ENCODE measurements around the gene C20orf141. TPM values are rescaled to one million over a fixed set of nuclear protein-coding genes. Genes with fewer than 3 reads are reported as not detected.

Gene C20orf141
- total RNA-seq, 4 donors from 2014 or later = not detected

DNA sequence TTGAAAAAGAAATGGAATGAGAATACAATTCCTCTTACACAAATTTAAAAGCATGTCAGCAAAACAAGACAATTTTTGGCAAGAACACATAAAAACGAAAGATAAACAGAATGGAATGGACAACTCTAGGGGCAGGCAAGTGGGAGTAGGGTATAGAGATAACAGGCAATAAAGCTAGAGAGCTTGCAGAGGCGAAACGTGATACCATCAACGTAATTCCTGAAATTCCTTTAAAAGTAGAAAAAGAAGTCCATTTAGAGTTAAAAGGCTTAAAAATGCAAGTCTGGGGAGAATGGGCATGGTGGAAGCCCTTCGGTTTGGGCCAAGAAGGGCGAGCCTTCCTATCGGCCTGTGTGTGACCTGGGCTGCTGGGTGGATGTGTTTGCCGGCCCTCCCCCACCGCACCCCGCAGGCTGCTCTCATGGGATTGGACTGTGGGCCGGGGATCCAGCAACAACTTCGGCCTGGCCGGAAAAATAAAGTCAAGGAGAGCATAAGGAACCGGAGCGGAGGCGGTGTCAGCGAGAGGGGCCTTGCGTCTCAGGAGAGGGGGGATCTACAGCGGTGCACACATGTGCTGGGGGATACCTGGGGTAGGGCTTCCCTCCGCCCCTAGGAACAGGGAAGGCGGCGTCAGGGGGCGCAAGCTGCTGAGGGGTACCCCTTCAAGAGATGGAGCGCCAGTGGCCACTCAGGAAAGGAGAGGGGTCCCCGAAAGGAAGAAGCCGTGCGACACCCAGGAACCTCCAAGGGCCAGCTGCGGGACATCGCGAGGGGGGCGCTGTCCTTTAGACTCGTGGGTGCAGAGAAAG, 5.5 kb downstream of the C20orf141 start:
- no peaks in the 10 kb centered on the region for H3K9me3 ChIP-seq
- no peak for DNase-seq
- H3K27ac ChIP-seq = no peak overlapping the region
- H3K27me3 ChIP-seq = peaks cover 42% of the 10 kb centered on the region
- H3K4me3 ChIP-seq = no peak overlapping the region
- TF ChIP-seq, protein P1, sequence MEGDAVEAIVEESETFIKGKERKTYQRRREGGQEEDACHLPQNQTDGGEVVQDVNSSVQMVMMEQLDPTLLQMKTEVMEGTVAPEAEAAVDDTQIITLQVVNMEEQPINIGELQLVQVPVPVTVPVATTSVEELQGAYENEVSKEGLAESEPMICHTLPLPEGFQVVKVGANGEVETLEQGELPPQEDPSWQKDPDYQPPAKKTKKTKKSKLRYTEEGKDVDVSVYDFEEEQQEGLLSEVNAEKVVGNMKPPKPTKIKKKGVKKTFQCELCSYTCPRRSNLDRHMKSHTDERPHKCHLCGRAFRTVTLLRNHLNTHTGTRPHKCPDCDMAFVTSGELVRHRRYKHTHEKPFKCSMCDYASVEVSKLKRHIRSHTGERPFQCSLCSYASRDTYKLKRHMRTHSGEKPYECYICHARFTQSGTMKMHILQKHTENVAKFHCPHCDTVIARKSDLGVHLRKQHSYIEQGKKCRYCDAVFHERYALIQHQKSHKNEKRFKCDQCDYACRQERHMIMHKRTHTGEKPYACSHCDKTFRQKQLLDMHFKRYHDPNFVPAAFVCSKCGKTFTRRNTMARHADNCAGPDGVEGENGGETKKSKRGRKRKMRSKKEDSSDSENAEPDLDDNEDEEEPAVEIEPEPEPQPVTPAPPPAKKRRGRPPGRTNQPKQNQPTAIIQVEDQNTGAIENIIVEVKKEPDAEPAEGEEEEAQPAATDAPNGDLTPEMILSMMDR (IDR thresholded peaks at IDR 0.05) = no peak
- TF ChIP-seq POLR2A (IDR thresholded peaks at IDR 0.05) (no peak), POLR2AphosphoS5 (IDR thresholded peaks at IDR 0.05) (no peak), EP300 (IDR thresholded peaks at IDR 0.05; ENCODE audit: low read depth) (no peak)
- intact Hi-C loops (cut with DNase I; ENCODE audit: low total_unique reads) = no loop called here
- H3K4me1 ChIP-seq = peaks cover 0 to 7% (median 2%) of the 10 kb centered on the region in 4 donors
- 53 to 76% methylated on average over 5 to 32 of the region's 32 CpGs for WGBS, 2 donors (ENCODE audit: low coverage in 1 of 2)
- in situ Hi-C loops (cut with MboI; ENCODE audit: low pct_ligation_motif_present in 1 of 4, low pct_unique_long_range_greater_than_20kb in 1 of 4, low sequenced_read_pairs in 3 of 4) = no loop called here
- no peaks in the 10 kb centered on the region for H3K36me3 ChIP-seq

DNA sequence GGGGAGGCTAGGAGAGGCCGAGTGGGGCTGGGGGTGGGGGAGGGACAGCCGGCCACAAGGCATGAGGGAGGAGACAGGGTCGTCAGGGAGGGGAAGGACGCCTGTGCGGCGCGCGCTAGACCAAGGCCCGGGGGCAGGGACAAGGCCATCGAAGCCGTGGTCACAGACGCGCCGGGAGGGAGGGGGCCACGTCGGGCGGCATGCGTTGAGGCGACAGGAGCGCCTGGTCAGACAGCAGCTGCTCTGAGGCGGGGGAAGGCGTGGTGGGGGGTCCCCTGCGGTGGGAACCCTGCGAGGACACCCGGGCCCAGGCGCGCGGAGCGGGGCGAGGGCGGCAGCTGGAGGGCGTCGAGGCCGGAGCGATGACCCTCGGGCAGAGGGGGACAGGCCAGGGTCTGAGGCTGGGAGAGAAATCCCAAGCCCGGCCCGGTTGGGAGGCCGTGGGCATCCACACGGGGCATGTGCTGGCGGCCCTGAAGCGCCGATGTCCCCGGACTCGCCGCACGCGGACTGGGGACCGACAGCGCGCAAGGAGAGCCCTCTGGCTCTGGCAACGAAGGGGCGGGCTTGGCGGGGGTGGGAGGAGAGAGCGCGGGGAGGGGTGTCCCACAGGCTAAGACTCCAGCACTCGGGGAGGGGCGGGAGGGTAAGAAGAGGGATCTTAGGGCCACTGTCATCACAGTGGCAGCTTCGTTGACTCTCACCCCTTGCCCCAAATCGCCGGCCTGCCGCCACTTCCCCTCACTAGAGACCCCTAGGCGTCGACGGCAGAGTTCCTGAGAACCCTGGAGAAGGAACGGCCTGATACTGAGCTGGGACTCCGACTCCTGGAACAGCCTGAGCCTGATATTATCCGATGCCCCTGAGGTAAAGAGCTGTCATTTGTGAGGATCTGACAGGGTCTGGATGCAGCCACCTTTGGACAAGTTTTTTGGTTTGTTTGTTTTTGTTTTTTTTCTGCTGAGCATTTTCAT, 6.4 kb downstream of the C20orf141 start:
- no peak for DNase-seq
- H3K4me1 ChIP-seq = peaks cover 0 to 7% (median 2%) of the 10 kb centered on the region in 4 donors
- H3K36me3 ChIP-seq = no peaks in the 10 kb centered on the region
- no peak overlapping the region for H3K4me3 ChIP-seq
- 22% methylated on average over 32 of the region's 68 CpGs; no CpG with 5 or more reads in 1 of the 2 donors for WGBS, 2 donors (ENCODE audit: low coverage in 1 of 2)
- intact Hi-C loops (cut with DNase I; ENCODE audit: low total_unique reads) = no loop called here
- H3K27me3 ChIP-seq = peaks cover 48% of the 10 kb centered on the region
- in situ Hi-C loops (cut with MboI; ENCODE audit: low pct_ligation_motif_present in 1 of 4, low pct_unique_long_range_greater_than_20kb in 1 of 4, low sequenced_read_pairs in 3 of 4) = no loop called here
- no peak overlapping the region for H3K27ac ChIP-seq
- TF ChIP-seq, protein P1 (IDR thresholded peaks at IDR 0.05) = no peak
- TF ChIP-seq POLR2A (IDR thresholded peaks at IDR 0.05) (no peak), EP300 (IDR thresholded peaks at IDR 0.05; ENCODE audit: low read depth) (no peak), POLR2AphosphoS5 (IDR thresholded peaks at IDR 0.05) (no peak)
- H3K9me3 ChIP-seq = no peaks in the 10 kb centered on the region

DNA sequence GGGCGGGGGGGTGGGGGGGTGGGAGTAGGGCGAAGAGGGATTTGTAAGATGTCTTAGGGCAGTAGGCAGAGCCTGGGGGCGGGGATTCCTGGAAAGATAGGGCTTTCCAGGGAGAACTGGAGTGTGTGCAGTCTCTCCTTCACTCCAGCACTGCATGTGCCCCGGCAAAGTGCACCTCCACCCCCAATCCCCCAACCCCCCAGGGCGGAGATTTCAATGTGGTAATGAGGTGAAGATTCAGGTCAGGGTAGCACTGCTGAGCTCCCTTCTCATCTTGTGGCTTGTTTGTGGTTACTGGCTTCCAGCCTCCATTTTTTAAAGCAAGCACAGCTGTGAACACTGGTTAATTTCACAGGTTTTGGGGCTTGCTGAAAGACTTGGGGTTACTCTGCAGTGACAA, 7.3 kb downstream of the C20orf141 start:
- WGBS, 2 donors (ENCODE audit: low coverage in 1 of 2) = 35% methylated on average over 5 of the region's 5 CpGs; no CpG with 5 or more reads in 1 of the 2 donors
- peaks cover 0 to 7% (median 2%) of the 10 kb centered on the region in 4 donors for H3K4me1 ChIP-seq
- intact Hi-C loops (cut with DNase I; ENCODE audit: low total_unique reads) = no loop called here
- peaks cover 57% of the 10 kb centered on the region for H3K27me3 ChIP-seq
- no peak overlapping the region for H3K27ac ChIP-seq
- TF ChIP-seq EP300 (IDR thresholded peaks at IDR 0.05; ENCODE audit: low read depth) (no peak), POLR2A (IDR thresholded peaks at IDR 0.05) (no peak), POLR2AphosphoS5 (IDR thresholded peaks at IDR 0.05) (no peak)
- TF ChIP-seq, protein P1 (IDR thresholded peaks at IDR 0.05) = no peak
- no peaks in the 10 kb centered on the region for H3K36me3 ChIP-seq
- in situ Hi-C loops (cut with MboI; ENCODE audit: low pct_ligation_motif_present in 1 of 4, low pct_unique_long_range_greater_than_20kb in 1 of 4, low sequenced_read_pairs in 3 of 4) = no loop called here
- H3K9me3 ChIP-seq = no peaks in the 10 kb centered on the region
- H3K4me3 ChIP-seq = no peak overlapping the region
- DNase-seq = no peak

DNA sequence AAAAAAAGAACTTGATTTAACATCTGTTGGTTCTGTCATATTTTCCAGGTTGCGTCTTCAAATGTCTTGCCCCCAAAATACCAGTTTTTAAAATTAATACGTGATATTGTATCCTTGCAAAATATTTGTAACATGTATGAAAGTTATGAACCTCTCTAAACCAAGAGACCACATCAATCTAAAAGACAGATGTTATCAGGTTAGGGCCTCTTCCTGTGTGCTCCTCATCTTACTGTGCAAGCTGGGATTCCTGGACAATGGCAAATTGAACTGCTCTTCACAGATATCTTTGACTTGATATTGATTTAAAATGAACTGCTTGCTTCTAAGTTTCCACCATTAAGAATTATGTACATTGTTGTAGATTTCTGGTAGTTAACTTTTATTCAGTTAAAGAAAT, 11.0 kb downstream of the C20orf141 start:
- TF ChIP-seq EP300 (IDR thresholded peaks at IDR 0.05; ENCODE audit: low read depth) = no peak
- TF ChIP-seq, protein P1 (IDR thresholded peaks at IDR 0.05) = no peak
- TF ChIP-seq POLR2AphosphoS5 (IDR thresholded peaks at IDR 0.05) = no peak
- TF ChIP-seq POLR2A (IDR thresholded peaks at IDR 0.05) = no peak
- WGBS, 2 donors (ENCODE audit: low coverage in 1 of 2) = 89 to 100% methylated on average over 1 to 2 of the region's 2 CpGs
- Histone ChIP-seq H3K36me3 (no peaks in the 10 kb centered on the region), H3K9me3 (no peaks in the 10 kb centered on the region), H3K4me1 (peaks cover 0 to 4% (median 1%) of the 10 kb centered on the region in 4 donors), H3K27ac (no peak overlapping the region), H3K4me3 (no peak overlapping the region), H3K27me3 (peaks cover 67% of the 10 kb centered on the region)
- in situ Hi-C loops (cut with MboI; ENCODE audit: low pct_ligation_motif_present in 1 of 4, low pct_unique_long_range_greater_than_20kb in 1 of 4, low sequenced_read_pairs in 3 of 4) (no loop called here), intact Hi-C loops (cut with DNase I; ENCODE audit: low total_unique reads) (no loop called here)
- DNase-seq = no peak
